ENCODE results near the gene TENM3. TPM values are rescaled to one million over a fixed set of nuclear protein-coding genes. Genes with fewer than 3 reads are reported as not detected.

TENM3 gene
- total RNA-seq, 3 donors from 2014 or later, result 0.58 to 19.2 (median 0.70) TPM

DNA sequence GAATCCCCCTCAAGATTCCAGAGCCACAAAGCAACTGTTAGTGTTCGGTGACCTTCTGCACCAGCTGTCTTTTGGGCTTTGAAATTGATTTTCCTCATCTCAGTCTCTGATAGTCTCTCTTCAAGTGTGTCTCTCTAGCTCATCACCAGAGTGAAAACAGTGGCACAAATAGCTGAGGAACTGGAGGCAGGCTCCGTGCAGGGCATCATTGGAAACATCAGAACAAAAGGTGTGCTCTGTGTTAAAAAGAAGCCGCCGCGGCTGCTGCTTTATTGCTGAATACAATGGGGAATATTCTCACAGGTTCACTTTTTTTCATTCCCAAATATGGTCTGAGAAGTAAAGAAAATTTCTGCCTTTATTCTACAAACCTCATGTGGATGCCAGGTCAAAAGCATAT lies 376.5 kb downstream of the TENM3 start:
- H3K36me3 ChIP-seq (ENCODE audit: low read depth), result no peaks in the 10 kb centered on the region
- no peaks in the 10 kb centered on the region for H3K4me1 ChIP-seq (ENCODE audit: low read depth)
- no peak for ATAC-seq
- intact Hi-C loops (cut with DNase I, micrococcal nuclease), result no loop called here
- TF ChIP-seq, protein P1, sequence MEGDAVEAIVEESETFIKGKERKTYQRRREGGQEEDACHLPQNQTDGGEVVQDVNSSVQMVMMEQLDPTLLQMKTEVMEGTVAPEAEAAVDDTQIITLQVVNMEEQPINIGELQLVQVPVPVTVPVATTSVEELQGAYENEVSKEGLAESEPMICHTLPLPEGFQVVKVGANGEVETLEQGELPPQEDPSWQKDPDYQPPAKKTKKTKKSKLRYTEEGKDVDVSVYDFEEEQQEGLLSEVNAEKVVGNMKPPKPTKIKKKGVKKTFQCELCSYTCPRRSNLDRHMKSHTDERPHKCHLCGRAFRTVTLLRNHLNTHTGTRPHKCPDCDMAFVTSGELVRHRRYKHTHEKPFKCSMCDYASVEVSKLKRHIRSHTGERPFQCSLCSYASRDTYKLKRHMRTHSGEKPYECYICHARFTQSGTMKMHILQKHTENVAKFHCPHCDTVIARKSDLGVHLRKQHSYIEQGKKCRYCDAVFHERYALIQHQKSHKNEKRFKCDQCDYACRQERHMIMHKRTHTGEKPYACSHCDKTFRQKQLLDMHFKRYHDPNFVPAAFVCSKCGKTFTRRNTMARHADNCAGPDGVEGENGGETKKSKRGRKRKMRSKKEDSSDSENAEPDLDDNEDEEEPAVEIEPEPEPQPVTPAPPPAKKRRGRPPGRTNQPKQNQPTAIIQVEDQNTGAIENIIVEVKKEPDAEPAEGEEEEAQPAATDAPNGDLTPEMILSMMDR (IDR thresholded peaks at IDR 0.05), result no peak
- DNase-seq, result no peak
- H3K4me3 ChIP-seq, result no peak overlapping the region
- H3K9me3 ChIP-seq, result no peaks in the 10 kb centered on the region

DNA sequence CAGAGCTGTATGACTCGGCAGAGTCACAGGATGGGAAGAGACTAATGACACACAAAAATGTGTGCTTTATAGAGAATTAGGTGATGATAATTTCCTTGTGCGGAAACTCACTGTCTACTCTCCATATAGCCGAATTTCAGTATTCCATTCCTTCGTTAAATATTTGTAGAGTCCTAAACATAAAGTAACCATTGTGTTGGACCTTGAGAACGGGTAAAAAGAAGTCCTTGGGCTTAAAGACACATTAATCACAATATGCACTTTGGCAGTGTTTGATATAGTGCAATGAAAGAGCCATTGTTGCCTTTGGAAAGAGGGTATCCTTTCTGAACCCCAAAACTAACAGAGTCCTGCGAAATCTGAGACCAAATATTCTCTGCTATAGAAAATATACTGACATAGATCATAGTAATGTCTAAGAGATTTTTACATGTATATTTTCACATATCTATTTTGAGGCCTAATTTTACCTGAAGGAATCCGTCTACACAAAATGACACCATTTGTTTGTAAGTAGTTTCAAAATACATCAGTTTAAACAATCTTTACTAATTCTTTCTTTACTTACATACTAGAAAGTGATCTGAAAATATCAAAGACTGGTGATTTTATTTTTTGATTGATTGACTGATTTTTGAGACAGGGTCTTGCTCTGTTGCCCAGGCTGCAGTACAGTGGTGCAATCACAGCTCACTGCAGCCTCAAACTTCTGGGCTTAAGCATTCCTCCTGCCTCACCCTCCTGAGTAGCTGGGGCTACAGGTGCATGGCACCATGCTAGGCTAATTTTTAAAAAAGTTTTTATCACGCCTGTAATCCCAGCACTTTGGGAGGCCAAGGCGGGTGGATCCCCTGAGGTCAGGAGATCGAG lies 377.1 kb downstream of the TENM3 start:
- ATAC-seq, result no peak
- intact Hi-C loops (cut with DNase I, micrococcal nuclease), result no loop called here
- no peaks in the 10 kb centered on the region for H3K4me1 ChIP-seq (ENCODE audit: low read depth)
- TF ChIP-seq, protein P1 (IDR thresholded peaks at IDR 0.05), result no peak
- H3K4me3 ChIP-seq, result no peak overlapping the region
- no peaks in the 10 kb centered on the region for H3K9me3 ChIP-seq
- no peak for DNase-seq
- no peaks in the 10 kb centered on the region for H3K36me3 ChIP-seq (ENCODE audit: low read depth)

DNA sequence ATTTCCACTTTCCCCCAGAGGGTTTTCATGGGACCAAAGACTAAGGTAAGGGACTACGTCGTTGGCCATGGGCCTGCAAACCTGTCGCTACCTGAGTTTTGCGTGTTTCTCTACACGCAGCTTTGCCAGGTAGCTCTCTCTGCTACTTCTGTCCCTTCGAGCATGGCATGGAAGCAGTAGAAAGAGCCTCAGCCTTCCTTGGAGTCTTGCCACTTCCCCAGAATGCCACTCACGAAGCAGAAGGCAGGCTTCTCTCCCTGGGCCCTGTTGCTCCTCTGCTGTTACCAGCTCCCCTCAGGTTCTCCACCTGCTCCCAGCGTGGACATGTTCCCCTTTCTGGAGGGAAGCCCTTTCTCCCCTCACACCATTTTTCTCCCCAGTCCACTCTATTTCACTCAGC lies 381.1 kb downstream of the TENM3 start:
- TF ChIP-seq, protein P1 (IDR thresholded peaks at IDR 0.05), result no peak
- Histone ChIP-seq H3K36me3 (ENCODE audit: low read depth) (no peaks in the 10 kb centered on the region), H3K4me1 (ENCODE audit: low read depth) (no peaks in the 10 kb centered on the region), H3K4me3 (no peak overlapping the region), H3K9me3 (no peaks in the 10 kb centered on the region)
- ATAC-seq, result no peak
- intact Hi-C loops (cut with DNase I, micrococcal nuclease), result no loop called here
- no peak for DNase-seq

DNA sequence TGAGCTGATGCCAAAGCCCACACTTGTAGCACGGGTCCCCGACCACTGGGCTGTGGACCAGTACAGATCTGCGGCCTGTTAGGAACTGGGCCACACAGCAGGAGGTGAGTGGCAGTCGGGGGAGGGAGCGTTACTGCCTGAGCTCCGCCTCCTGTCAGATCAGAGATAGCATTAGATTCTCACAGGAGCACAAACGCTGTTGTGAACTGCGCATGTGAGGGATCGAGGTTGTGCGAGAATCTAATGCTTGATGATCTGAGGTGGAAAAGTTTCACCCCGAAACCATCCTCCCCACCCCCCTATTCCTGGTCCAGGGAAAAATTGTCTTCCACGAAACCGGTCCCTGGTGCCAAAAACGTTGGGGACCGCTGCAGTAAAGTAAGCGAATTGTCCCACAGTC lies 382.0 kb downstream of the TENM3 start:
- H3K9me3 ChIP-seq, result no peaks in the 10 kb centered on the region
- intact Hi-C loops (cut with DNase I, micrococcal nuclease), result no loop called here
- TF ChIP-seq, protein P1 (IDR thresholded peaks at IDR 0.05), result no peak
- no peaks in the 10 kb centered on the region for H3K4me1 ChIP-seq (ENCODE audit: low read depth)
- DNase-seq, result no peak
- no peaks in the 10 kb centered on the region for H3K36me3 ChIP-seq (ENCODE audit: low read depth)
- no peak for ATAC-seq
- no peak overlapping the region for H3K4me3 ChIP-seq

DNA sequence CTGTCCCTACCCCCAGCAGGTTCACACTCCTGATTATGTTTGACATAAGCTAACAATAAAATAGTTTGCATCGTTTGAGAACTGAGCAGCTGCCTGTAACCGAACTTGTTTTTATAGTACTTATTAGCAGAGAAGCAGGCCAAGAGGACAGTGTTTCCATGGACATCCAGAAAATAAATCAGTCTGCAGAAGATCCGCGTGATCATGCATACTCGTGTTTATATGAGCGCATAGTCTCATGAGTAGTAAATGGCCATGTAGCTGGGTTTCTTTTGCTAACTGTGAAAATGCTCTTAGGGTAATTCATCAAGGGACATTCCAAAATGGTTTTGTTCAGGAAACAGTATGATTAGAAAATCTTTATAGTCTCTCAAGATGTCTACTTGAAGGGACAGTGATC lies 384.8 kb downstream of the TENM3 start:
- Histone ChIP-seq H3K4me1 (ENCODE audit: low read depth) (no peaks in the 10 kb centered on the region), H3K4me3 (no peak overlapping the region), H3K36me3 (ENCODE audit: low read depth) (no peaks in the 10 kb centered on the region), H3K9me3 (no peaks in the 10 kb centered on the region)
- DNase-seq, result no peak
- TF ChIP-seq, protein P1 (IDR thresholded peaks at IDR 0.05), result no peak
- no peak for ATAC-seq
- intact Hi-C loops (cut with DNase I, micrococcal nuclease), result no loop called here

All from mucosa of descending colon (tissue), 3 donors.